ENCODE measurements around the gene IRAK2. TPM values are rescaled to one million over a fixed set of nuclear protein-coding genes. Genes with fewer than 3 reads are reported as not detected.

Gene IRAK2
- total RNA-seq, 2 donors from 2014 or later: 0.99 to 3.9 TPM

GRCh38 chr3:10248184-10248983 lies 83.7 kb downstream of the IRAK2 start, which contains the start of gene TATDN2:
Gene TATDN2, plus strand, starts transcription at chr3:10248459. Its CDS starts 742 bp downstream, at chr3:10249201.
- peak within 1 kb of the TSS; percentile 45 to 65 for H3K4me3 ChIP-seq
- intact Hi-C loops (cut with DNase I): no loop called here
- no peaks in the 10 kb centered on the region for H3K27me3 ChIP-seq
- ATAC-seq (peak; percentile 99), DNase-seq (peak; percentile 96 to 97 (median 97))
- peak within 1 kb of the TSS; percentile 75 to 91 (median 85) for H3K27ac ChIP-seq
- no peaks in the 10 kb centered on the region for H3K9me3 ChIP-seq
- TF ChIP-seq, protein P1, sequence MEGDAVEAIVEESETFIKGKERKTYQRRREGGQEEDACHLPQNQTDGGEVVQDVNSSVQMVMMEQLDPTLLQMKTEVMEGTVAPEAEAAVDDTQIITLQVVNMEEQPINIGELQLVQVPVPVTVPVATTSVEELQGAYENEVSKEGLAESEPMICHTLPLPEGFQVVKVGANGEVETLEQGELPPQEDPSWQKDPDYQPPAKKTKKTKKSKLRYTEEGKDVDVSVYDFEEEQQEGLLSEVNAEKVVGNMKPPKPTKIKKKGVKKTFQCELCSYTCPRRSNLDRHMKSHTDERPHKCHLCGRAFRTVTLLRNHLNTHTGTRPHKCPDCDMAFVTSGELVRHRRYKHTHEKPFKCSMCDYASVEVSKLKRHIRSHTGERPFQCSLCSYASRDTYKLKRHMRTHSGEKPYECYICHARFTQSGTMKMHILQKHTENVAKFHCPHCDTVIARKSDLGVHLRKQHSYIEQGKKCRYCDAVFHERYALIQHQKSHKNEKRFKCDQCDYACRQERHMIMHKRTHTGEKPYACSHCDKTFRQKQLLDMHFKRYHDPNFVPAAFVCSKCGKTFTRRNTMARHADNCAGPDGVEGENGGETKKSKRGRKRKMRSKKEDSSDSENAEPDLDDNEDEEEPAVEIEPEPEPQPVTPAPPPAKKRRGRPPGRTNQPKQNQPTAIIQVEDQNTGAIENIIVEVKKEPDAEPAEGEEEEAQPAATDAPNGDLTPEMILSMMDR (IDR thresholded peaks at IDR 0.05): no peak
- TF ChIP-seq POLR2A (IDR thresholded peaks at IDR 0.05): peak; percentile 56 to 85 (median 75)
- H3K4me1 ChIP-seq: peaks cover 28% of the 10 kb centered on the region
- H3K36me3 ChIP-seq (replicated peaks in 1 of 2; ENCODE audit: insufficient read depth in 1 of 2, low read depth in 2 of 2): no peaks in the 10 kb centered on the region
- 0% methylated on average over 67 of the region's 80 CpGs; no CpG with 5 or more reads in 1 of the 2 donors for WGBS, 2 donors

DNA sequence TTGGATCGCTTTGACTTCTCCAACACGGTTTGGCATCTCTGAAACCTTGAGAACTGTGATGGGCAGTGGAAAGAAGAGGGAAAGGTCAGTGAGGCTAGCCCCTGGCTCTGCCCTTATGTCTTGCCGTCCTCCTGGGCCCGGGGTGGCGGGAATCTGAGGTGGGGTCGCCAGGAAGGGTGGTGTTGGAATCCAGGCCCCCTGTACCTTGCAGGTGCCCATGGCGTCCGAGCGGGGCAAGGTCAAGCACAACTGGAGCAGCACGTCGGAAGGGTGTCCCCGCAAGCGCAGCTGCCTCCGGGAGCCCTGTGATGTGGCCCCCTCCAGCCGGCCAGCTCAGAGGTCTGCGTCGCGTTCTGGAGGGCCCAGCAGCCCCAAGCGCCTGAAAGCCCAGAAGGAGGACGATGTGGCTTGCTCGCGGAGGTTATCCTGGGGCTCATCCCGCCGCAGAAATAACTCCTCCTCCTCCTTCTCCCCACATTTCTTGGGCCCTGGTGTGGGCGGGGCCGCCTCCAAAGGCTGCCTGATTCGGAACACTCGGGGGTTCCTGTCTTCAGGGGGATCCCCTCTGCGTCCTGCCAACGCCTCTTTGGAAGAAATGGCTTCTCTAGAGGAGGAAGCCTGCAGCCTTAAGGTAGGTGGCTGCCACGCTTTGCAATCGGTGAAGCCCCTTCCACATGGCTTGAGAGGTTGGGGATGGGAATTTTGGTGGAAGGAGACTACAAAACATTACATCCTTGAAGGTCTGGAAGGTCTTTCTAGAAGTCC lies 84.4 kb downstream of the IRAK2 start:
- intact Hi-C loops (cut with DNase I): no loop called here
- Histone ChIP-seq H3K27me3 (no peaks in the 10 kb centered on the region), H3K4me1 (peaks cover 36% of the 10 kb centered on the region), H3K4me3 (peak overlapping the region; percentile 45 to 65), H3K9me3 (no peaks in the 10 kb centered on the region), H3K36me3 (replicated peaks in 1 of 2; ENCODE audit: insufficient read depth in 1 of 2, low read depth in 2 of 2) (no peaks in the 10 kb centered on the region), H3K27ac (peak overlapping the region; percentile 75 to 91 (median 85))
- TF ChIP-seq, protein P1 (IDR thresholded peaks at IDR 0.05): no peak
- peak in 1 of 3 donors; percentile 10 for TF ChIP-seq POLR2A (IDR thresholded peaks at IDR 0.05)
- DNase-seq (peak; percentile 16 to 24 (median 22)), ATAC-seq (no peak)
- 1 to 2% methylated on average over 11 to 32 of the region's 32 CpGs for WGBS, 2 donors

DNA sequence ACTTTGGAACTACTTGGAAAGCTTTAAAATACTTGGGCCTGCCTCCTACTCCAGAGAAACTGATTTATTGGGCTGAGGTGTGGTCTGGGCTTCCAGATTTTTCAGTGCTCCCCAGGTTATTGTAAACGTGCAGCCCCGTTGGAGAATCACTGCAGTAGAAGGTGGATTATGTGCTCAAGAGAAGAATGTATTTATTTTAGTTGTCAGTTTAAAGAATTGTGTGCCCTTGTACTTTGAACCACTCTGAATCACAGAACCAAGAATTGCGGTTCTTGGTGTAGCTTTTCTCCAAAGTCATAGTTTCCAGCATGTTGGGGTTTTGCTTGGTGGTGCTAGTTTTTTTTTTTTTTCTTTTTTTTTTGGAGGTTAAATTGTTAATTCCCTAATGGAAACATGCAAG lies 85.1 kb downstream of the IRAK2 start:
- WGBS, 2 donors: 6 to 7% methylated on average over 3 of the region's 3 CpGs
- H3K4me1 ChIP-seq: peaks cover 39% of the 10 kb centered on the region

GRCh38 chr3:10251006-10251405 lies 86.3 kb downstream of the IRAK2 start:
- intact Hi-C loops (cut with DNase I): no loop called here

More for the DNA sequence above, 85.1 kb downstream of the IRAK2 start:
- H3K4me3 ChIP-seq: peak overlapping the region in 1 of 2 donors; percentile 65
- ATAC-seq: no peak
- no peak for DNase-seq
- no peaks in the 10 kb centered on the region for H3K36me3 ChIP-seq (replicated peaks in 1 of 2; ENCODE audit: insufficient read depth in 1 of 2, low read depth in 2 of 2)
- TF ChIP-seq, protein P1 (IDR thresholded peaks at IDR 0.05): no peak
- TF ChIP-seq POLR2A (IDR thresholded peaks at IDR 0.05): no peak
- H3K27me3 ChIP-seq: no peaks in the 10 kb centered on the region
- H3K9me3 ChIP-seq: no peaks in the 10 kb centered on the region
- intact Hi-C loops (cut with DNase I): no loop called here
- peak overlapping the region in 2 of 4 donors; percentile 75 to 91 for H3K27ac ChIP-seq

More at GRCh38 chr3:10251006-10251405, 86.3 kb downstream of the IRAK2 start:
- 88 to 94% methylated on average over 3 of the region's 3 CpGs for WGBS, 2 donors
- Histone ChIP-seq H3K4me1 (peaks cover 41% of the 10 kb centered on the region), H3K27me3 (no peaks in the 10 kb centered on the region), H3K4me3 (no peak overlapping the region), H3K36me3 (replicated peaks in 1 of 2; ENCODE audit: insufficient read depth in 1 of 2, low read depth in 2 of 2) (peaks cover 0 to 2% of the 10 kb centered on the region in 2 donors), H3K9me3 (no peaks in the 10 kb centered on the region), H3K27ac (no peak overlapping the region)
- no peak for TF ChIP-seq POLR2A (IDR thresholded peaks at IDR 0.05)
- TF ChIP-seq, protein P1 (IDR thresholded peaks at IDR 0.05): no peak
- ATAC-seq (no peak), DNase-seq (no peak)

Data from body of pancreas (tissue), 4 donors.